AG04449 (cell line): Measurements from ENCODE around the gene NOD1.
A peak's percentile ranks its signal among the peaks of the same experiment; 100 is the strongest.

Source experiments
- CTCF ChIA-PET: fragments of 350-600 bp; formaldehyde crosslinking; extraction: SDS; loops from one replicate; lab custom pipeline; 2021; ENCODE audit warnings: antibody characterized with exemption; lab: Yijun Ruan, JAX
- POLR2A ChIA-PET: fragments of 400-600, 350-600 bp; formaldehyde crosslinking; extraction: SDS; loops from one replicate; lab custom pipeline; 2020; ENCODE audit warnings: antibody characterized with exemption, inconsistent platforms; lab: Yijun Ruan, JAX
- DNase-seq: peaks from one replicate; pipeline ENCODE4 v3.0.0-alpha.2; 2010; ENCODE audit warnings: low read depth, low spot score
- H3K4me3 ChIP-seq: 2 replicates; pipeline ENCODE4 v1.5.1; 2011; ENCODE audit warnings: low read depth, mild to moderate bottlenecking, control low read depth, low read length
- CTCF ChIP-seq: IDR thresholded peaks from one replicate; pipeline ENCODE4 v1.5.1; 2011; ENCODE audit warnings: mild to moderate bottlenecking, moderate library complexity, low read length, control low read depth, inconsistent platforms; ENCODE audit not compliant: insufficient read depth; ENCODE audit errors: missing control alignments

NOD1 gene

GRCh38 chr7:30505174-30505697, 26.7 kb upstream of the NOD1 start:
- ChIA-PET CTCF (interaction anchor here (0.6 to 3.6 kb wide), 3 partner anchors 10 to 225 kb away, joined by 3 to 17 read pairs (median 3); no protein-coding TSS in a partner anchor), POLR2A (no interaction called here)
- no peak for DNase-seq
- no peak for TF ChIP-seq CTCF
- peak overlapping the region; percentile 65 for H3K4me3 ChIP-seq

GRCh38 chr7:30504301-30505173, 26.0 kb upstream of the NOD1 start, which contains the start of gene GGCT:
GGCT (minus strand) TSS chr7:30504829; CDS start chr7:30504709, 120 bp downstream.
- no peak for TF ChIP-seq CTCF
- peak; percentile 91 for DNase-seq
- H3K4me3 ChIP-seq, result peak within 1 kb of the TSS; percentile 90
- POLR2A ChIA-PET, result interaction anchor here (1.6 kb wide), 1 partner anchor 26 kb away, joined by 4 read pairs; no protein-coding TSS in a partner anchor
- CTCF ChIA-PET, result no interaction called here

GRCh38 chr7:30503274-30504212, 25.0 kb upstream of the NOD1 start:
- no peak for DNase-seq
- ChIA-PET POLR2A (interaction anchor here (1.6 kb wide), 1 partner anchor 25 kb away, joined by 4 read pairs; no protein-coding TSS in a partner anchor), CTCF (interaction anchor here (1.0 to 2.8 kb wide), 2 partner anchors 7 to 61 kb away, joined by 4 to 14 read pairs; no protein-coding TSS in a partner anchor)
- no peak for TF ChIP-seq CTCF
- H3K4me3 ChIP-seq, result peak overlapping the region; percentile 90

- TF ChIP-seq CTCF, result no peak
- DNase-seq, result no peak
- POLR2A ChIA-PET, result no interaction called here
- no peak overlapping the region for H3K4me3 ChIP-seq
- CTCF ChIA-PET, result interaction anchor here (1.0 to 2.8 kb wide), 2 partner anchors 8 to 62 kb away, joined by 4 to 14 read pairs; no protein-coding TSS in a partner anchor
These were observed 24.1 kb upstream of the NOD1 start for GRCh38 chr7:30502470-30503251.

- H3K4me3 ChIP-seq, result no peak overlapping the region
- POLR2A ChIA-PET, result no interaction called here
- CTCF ChIA-PET, result interaction anchor here (1.4 to 2.8 kb wide), 2 partner anchors 9 to 63 kb away, joined by 4 to 14 read pairs; no protein-coding TSS in a partner anchor
- TF ChIP-seq CTCF, result no peak
- no peak for DNase-seq
These were observed 22.7 kb upstream of the NOD1 start for GRCh38 chr7:30501264-30501663.
